Stomach (tissue), 9 donors: ENCODE data around the gene COQ8B. TPM values are rescaled to one million over a fixed set of nuclear protein-coding genes. Genes with fewer than 3 reads are reported as not detected.

Source experiments
- DNase-seq, 2 donors: peaks; one replicate each; pipeline versions ENCODE4 v3.0.0 to v3.0.0-alpha.2; 2013 to 2019
- H3K27ac ChIP-seq, 5 donors: fragments of 200-600 bp in 4 of 5; sonication (generic) in 4 of 5; one replicate each; pipeline ENCODE4 v1.5.1; 2013 to 2019; ENCODE audit warnings: mild to moderate bottlenecking in 1 of 5, moderate library complexity in 1 of 5
- H3K27me3 ChIP-seq, 3 donors: fragments of 200-600 bp; sonication (generic); one replicate each; pipeline ENCODE4 v1.5.1; 2017 to 2019; ENCODE audit warnings: mixed run types in 1 of 3
- H3K36me3 ChIP-seq, 4 donors: fragments of 200-600 bp; sonication (generic); 1 replicate in 3 of 4; 2 replicates in 1 of 4; pipeline ENCODE4 v1.5.1; 2016 to 2019
- H3K4me1 ChIP-seq, 4 donors: fragments of 200-600 bp; sonication (generic); one replicate each; pipeline ENCODE4 v1.5.1; 2016 to 2019
- H3K4me3 ChIP-seq, 4 donors: fragments of 200-600 bp; sonication (generic) in 3 of 4; one replicate each; pipeline ENCODE4 v1.5.1; 2016 to 2019; ENCODE audit warnings: mild to moderate bottlenecking in 1 of 4
- H3K9me3 ChIP-seq, 4 donors: fragments of 200-600 bp; sonication (generic); one replicate each; pipeline ENCODE4 v1.5.1; 2016 to 2019
- EP300 ChIP-seq: sonication (generic); formaldehyde crosslinking; IDR thresholded peaks from one replicate; pipeline ENCODE4 v1.6.1; 2017; ENCODE audit warnings: antibody characterized with exemption
- POLR2A ChIP-seq, 4 donors: fragments of 450-650 bp; IDR thresholded peaks; one replicate each; pipeline ENCODE4 v1.6.1; 2016; ENCODE audit warnings: antibody characterized with exemption in 4 of 4, control low read depth in 2 of 4, mild to moderate bottlenecking in 1 of 4, moderate library complexity in 1 of 4
- POLR2AphosphoS5 ChIP-seq, 3 donors: sonication (generic); formaldehyde crosslinking; IDR thresholded peaks; one replicate each; pipeline ENCODE4 v1.6.1; 2016; ENCODE audit warnings: antibody characterized with exemption in 3 of 3
- WGBS, 5 donors: extraction: QIAGEN DNeasy Blood & Tissue Kit in 3 of 5; methylation state at CpG; one replicate each; pipeline versions ENCODE4 v1.1.5 to v1.1.7; 2013 to 2018; 5-methylcytosine and 5-hydroxymethylcytosine counted together
- intact Hi-C: fragments of 100-400 bp; cut with DNase I; formaldehyde crosslinking; loops from one replicate; pipeline ENCODE4 v1.15.1; 2023; ENCODE audit warnings: low total_unique reads
- polyA plus RNA-seq, 3 donors: library from polyadenylated mRNA; stranded (reverse); fragments of 200-250 nt; gene quantifications; one replicate each; pipeline ENCODE4 v1.2.3, GENCODE V29; 2013
- total RNA-seq, 5 donors: library from RNA; depleted of rRNA; stranded (reverse); fragments of >200 nt; gene quantifications; one replicate each; pipeline versions ENCODE4 v1.1.0 to v1.2.3, GENCODE V29; 2014 to 2016
- TF ChIP-seq, protein P1 (sequence below), 7 experiments: fragments of 450-650 bp in 4 of 7; fragments of 200-600 bp in 3 of 7; sonication (generic) in 3 of 7; IDR thresholded peaks; one replicate each; pipeline ENCODE4 v1.5.1; 2016 to 2019; ENCODE audit warnings: antibody characterized with exemption in 7 of 7, control low read depth in 2 of 7, mild to moderate bottlenecking in 1 of 7
- donor health status: healthy with polysubstance abuse.
- donor health status: Bipolar disorder and iron deficiency.
- donor health status: healthy.

COQ8B gene
- total and polyA plus RNA-seq, 8 donors, result 26.9 to 91.5 (median 41.9) TPM

DNA sequence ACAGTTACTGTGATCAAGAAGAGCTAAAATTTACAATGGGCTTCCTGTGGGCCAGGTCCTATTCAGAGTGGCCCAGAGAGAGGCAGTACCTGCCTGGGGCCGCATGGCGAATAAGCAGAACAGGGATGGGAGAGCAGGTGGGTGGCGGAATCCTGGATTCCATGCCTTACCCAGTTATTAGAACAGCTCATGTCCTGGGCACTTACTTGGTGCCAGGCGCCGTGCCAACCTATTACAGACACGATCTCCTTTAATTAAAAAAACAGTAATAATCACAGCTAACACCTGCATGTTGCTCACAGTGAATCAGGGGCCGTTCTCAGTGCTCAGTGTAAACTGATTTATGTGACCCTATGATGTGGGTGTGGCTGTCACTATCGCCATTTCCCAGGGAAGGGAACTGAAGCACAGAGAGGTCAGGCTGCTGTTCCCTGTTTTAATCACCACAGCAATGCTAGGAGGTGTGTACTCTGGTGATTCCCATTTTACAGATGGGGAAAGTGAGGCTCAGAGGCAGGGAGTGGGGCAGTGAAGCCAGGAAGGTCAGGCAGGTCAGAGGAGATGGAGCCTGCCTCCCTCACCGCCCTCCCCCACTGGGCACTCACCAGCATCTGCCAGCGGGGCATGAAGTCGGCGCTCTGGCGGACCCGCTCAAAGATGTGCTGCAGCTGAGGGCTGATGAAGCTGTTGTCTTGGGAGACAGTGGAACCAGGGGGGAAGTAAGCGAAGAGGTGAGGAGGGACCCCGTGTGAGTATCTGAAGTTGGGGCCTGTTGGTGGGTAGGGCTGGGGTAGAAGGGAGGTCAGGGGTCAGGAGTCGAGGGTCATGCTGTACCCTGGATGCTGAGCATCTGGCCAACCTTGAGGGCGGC lies 12.0 kb downstream of the COQ8B start:
- Histone ChIP-seq H3K9me3 (no peaks in the 10 kb centered on the region), H3K27me3 (no peaks in the 10 kb centered on the region), H3K4me1 (peaks cover 0 to 6% (median 0%) of the 10 kb centered on the region in 4 donors), H3K4me3 (no peak overlapping the region), H3K36me3 (peaks cover 56 to 99% (median 96%) of the 10 kb centered on the region in 4 donors), H3K27ac (no peak overlapping the region)
- WGBS, 5 donors, result 87 to 92% (median 90%) methylated on average over 18 of the region's 18 CpGs
- intact Hi-C loops, result no loop called here
- no peak for TF ChIP-seq EP300
- TF ChIP-seq POLR2A (IDR thresholded peaks at IDR 0.05), result no peak
- no peak for TF ChIP-seq POLR2AphosphoS5 (IDR thresholded peaks at IDR 0.05)
- TF ChIP-seq, protein P1, sequence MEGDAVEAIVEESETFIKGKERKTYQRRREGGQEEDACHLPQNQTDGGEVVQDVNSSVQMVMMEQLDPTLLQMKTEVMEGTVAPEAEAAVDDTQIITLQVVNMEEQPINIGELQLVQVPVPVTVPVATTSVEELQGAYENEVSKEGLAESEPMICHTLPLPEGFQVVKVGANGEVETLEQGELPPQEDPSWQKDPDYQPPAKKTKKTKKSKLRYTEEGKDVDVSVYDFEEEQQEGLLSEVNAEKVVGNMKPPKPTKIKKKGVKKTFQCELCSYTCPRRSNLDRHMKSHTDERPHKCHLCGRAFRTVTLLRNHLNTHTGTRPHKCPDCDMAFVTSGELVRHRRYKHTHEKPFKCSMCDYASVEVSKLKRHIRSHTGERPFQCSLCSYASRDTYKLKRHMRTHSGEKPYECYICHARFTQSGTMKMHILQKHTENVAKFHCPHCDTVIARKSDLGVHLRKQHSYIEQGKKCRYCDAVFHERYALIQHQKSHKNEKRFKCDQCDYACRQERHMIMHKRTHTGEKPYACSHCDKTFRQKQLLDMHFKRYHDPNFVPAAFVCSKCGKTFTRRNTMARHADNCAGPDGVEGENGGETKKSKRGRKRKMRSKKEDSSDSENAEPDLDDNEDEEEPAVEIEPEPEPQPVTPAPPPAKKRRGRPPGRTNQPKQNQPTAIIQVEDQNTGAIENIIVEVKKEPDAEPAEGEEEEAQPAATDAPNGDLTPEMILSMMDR (IDR thresholded peaks at IDR 0.05), result no peak
- DNase-seq, result no peak

DNA sequence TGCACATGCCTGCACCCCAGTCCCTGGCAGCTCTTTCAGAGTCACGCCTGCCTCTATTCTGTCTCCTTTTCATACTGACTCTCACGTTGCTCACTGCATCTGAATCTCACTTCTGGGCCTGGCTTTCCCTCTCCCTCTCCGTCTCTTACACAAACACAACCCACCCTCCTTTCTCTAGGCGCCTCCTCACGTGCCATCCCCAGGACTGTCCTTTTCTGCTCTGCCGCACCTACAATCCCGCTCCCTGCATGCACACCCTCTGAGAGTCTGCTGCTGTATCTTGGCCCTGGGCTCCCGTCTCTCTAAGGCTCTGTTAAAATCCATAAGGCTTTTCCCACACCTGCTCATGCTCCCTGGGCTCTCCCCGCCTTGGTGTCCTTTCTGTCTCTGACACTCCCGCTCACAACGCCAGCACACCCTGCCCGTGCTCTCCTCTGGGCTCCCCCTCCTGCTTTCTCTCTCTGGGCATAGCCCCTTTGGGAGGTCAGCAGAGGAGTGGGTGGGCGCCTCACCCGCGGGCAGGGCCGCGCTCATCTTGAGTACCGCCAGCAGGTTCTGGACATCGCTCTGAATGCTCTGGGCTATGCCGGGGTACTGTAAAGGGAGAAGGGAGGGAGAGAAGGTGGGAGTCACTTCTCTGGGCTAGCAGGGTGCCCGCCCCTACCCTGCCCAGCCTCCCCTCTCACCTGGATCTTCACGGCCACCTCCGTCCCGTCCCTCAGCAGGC lies 13.5 kb downstream of the COQ8B start:
- intact Hi-C loops, result no loop called here
- WGBS, 5 donors, result 87 to 92% (median 90%) methylated on average over 24 of the region's 24 CpGs
- TF ChIP-seq, protein P1 (IDR thresholded peaks at IDR 0.05), result no peak
- TF ChIP-seq POLR2AphosphoS5 (IDR thresholded peaks at IDR 0.05), result no peak
- TF ChIP-seq POLR2A (IDR thresholded peaks at IDR 0.05), result no peak
- TF ChIP-seq EP300, result no peak
- Histone ChIP-seq H3K27me3 (no peaks in the 10 kb centered on the region), H3K4me1 (peaks cover 0 to 6% (median 0%) of the 10 kb centered on the region in 4 donors), H3K4me3 (no peak overlapping the region), H3K36me3 (peaks cover 47 to 99% (median 95%) of the 10 kb centered on the region in 4 donors), H3K27ac (peak overlapping the region in 2 of 5 donors; percentile 10 to 30), H3K9me3 (no peaks in the 10 kb centered on the region)
- no peak for DNase-seq

DNA sequence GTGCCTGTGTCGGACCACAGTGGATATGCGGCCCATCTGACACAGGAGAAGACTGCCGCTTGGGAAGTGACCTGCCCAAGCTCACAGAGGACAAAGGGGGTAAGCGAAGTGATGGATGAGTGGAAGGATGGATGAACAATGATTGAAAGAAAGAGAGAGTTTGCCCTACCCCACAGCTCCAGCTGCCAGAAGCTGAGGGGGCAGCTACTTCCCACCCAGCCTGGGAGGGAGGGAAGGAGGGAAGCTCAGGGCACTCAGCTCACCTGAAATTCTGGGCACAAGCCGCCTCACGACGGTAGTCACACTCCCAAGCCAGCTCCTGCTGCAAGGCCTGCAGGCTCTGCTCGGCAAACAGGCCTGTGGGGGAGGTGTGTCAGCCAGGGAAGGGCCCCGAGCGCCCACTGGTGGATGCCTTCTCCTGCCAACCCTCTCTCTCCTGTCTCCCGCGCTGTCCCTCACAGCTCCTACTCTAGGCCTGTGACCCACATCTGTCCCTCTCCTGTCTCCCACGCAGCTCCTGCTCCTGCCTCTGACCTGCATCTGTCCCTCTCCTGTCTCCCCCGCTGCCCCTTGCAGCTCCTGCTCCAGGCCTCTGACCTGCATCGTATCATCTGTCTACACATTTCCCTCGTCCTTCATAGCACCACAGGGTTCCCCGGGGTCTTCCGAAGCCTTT lies 14.2 kb downstream of the COQ8B start:
- WGBS, 5 donors, result 52 to 74% (median 63%) methylated on average over 18 of the region's 18 CpGs
- intact Hi-C loops, result no loop called here
- Histone ChIP-seq H3K4me1 (peaks cover 0 to 6% (median 0%) of the 10 kb centered on the region in 4 donors), H3K27ac (peak overlapping the region in 2 of 5 donors; percentile 10 to 30), H3K9me3 (no peaks in the 10 kb centered on the region), H3K27me3 (no peaks in the 10 kb centered on the region), H3K4me3 (no peak overlapping the region), H3K36me3 (peaks cover 47 to 92% (median 91%) of the 10 kb centered on the region in 4 donors)
- TF ChIP-seq, protein P1 (IDR thresholded peaks at IDR 0.05), result peak in 5 of 7 experiments; percentile 18 to 41 (median 38)
- TF ChIP-seq EP300 (no peak), POLR2AphosphoS5 (IDR thresholded peaks at IDR 0.05) (peak in 1 of 3 donors; percentile 3)
- DNase-seq, result peak; percentile 74 to 84

DNA sequence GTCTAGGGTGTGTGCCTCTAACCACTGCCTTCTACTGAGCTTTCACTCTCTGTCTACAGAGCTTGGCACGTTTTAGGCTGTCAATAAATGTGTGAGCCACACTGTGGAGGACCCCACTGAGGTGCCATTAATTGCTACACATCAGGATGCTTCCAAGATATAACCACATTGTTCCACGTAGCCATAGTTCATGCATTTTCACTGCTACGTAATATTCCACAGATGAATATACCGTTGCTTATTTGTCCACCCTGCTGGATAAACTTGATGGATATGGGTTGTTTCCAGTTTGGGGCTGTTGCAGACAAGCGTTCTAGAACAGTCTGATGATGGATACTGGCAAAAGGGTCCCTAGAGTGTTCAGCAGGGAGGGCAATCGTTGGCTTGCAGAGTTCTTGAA lies 14.9 kb downstream of the COQ8B start:
- no peak for DNase-seq
- Histone ChIP-seq H3K27ac (no peak overlapping the region), H3K4me3 (no peak overlapping the region), H3K4me1 (peaks cover 0 to 6% (median 0%) of the 10 kb centered on the region in 4 donors), H3K9me3 (no peaks in the 10 kb centered on the region), H3K27me3 (no peaks in the 10 kb centered on the region), H3K36me3 (peaks cover 46 to 95% (median 91%) of the 10 kb centered on the region in 4 donors)
- 93 to 98% (median 96%) methylated on average over 6 of the region's 6 CpGs for WGBS, 5 donors
- TF ChIP-seq, protein P1 (IDR thresholded peaks at IDR 0.05), result no peak
- no peak for TF ChIP-seq POLR2A (IDR thresholded peaks at IDR 0.05)
- TF ChIP-seq POLR2AphosphoS5 (IDR thresholded peaks at IDR 0.05), result no peak
- TF ChIP-seq EP300, result no peak
- intact Hi-C loops, result no loop called here
